OCI-LY3 (cell line): ENCODE data around the gene PZP.

Experiments used
- CTCF ChIP-seq: fragments of 200-600, 300-600 bp; sonication (generic); IDR thresholded peaks from 2 replicates; pipeline ENCODE4 v1.5.1; 2014; ENCODE audit warnings: antibody characterized with exemption, low read length, low read depth
- EZH2phosphoT487 ChIP-seq: fragments of 200-600 bp; shearing (Covaris generic); IDR thresholded peaks from 2 replicates; pipeline ENCODE4 v1.6.1; 2018; ENCODE audit warnings: antibody characterized with exemption, mixed run types, low read depth

GRCh38 chr12:9108504-9109212 is 99.5 kb downstream of the PZP start:
- TF ChIP-seq EZH2phosphoT487 (no peak), CTCF (no peak)
